ENCODE measurements around the gene QRFP. TPM values are rescaled to one million over a fixed set of nuclear protein-coding genes. Genes with fewer than 3 reads are reported as not detected.
"Not testable (repeated sequence)": the region's sequence is repeated elsewhere in the genome, so short reads cannot be mapped to it uniquely, and the experiment has no call there.

Gene QRFP
- total RNA-seq, 1 experiment from 2014 or later = not detected

DNA sequence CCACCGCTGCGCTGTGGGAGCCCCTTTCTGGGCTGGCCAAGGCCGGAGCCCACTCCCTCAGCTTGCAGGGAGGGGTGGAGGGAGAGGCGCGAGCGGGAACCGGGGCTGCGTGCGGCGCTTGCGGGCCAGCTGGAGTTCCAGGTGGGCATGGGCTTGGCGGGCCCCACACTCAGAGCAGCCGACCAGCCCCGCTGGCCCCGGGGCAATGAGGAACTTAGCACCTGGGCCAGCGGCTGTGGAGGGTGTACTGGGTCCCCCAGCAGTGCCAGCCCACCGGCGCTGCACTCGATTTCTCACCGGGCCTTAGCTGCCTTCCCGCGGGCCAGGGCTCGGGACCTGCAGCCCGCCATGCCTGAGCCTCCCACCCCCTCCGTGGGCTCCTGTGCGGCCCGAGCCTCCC lies 13.4 kb upstream of the QRFP start:
- not testable (repeated sequence) for H3K4me2 ChIP-seq (ENCODE audit: low read depth, low read length, poor library complexity, severe bottlenecking); H3K27me3 ChIP-seq (ENCODE audit: low read length); H3K9ac ChIP-seq (ENCODE audit: low read length); H3K36me3 ChIP-seq (ENCODE audit: insufficient read depth, low read length); H3K4me3 ChIP-seq (ENCODE audit: low read length); H3K9me3 ChIP-seq (ENCODE audit: low read length); H4K20me1 ChIP-seq (ENCODE audit: insufficient read depth, low read depth, low read length); H3K4me1 ChIP-seq (ENCODE audit: low read length); H2AFZ ChIP-seq (ENCODE audit: low read length); H3K79me2 ChIP-seq (ENCODE audit: low read length); DNase-seq; H3K27ac ChIP-seq (ENCODE audit: low read length); H3K9me2 ChIP-seq (replicated peaks; ENCODE audit: insufficient read depth, low read length)

DNA sequence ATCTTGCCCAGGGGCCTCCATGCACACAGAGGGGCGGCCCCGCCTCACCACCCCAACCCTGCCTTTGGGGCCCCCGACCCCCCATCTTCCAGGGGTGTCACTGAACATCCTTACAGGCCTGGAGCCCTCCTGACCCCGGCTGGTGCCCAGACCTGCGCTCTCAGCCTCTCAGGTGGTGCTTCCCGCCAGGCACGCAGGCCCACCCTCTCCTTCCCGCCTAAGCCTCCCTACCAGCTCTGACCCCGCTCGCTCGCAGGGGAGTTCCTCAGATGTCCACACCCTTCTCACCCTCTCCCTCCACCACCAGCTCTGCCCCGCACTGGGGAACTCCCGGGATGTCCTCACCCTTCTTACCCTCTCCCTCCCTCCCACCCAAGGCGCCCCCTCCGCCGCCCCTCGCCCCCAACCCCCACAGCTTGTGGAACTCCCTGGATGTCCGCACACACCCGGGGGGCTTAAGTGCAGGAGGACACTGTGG lies 12.3 kb upstream of the QRFP start:
- no peaks in the 10 kb centered on the region for H3K27me3 ChIP-seq (ENCODE audit: low read length)

GRCh38 chr9:130908146-130908877 lies 11.7 kb upstream of the QRFP start:
- H3K36me3 ChIP-seq (ENCODE audit: insufficient read depth, low read length) = no peaks in the 10 kb centered on the region
- no peaks in the 10 kb centered on the region for H3K27me3 ChIP-seq (ENCODE audit: low read length)
- H3K79me2 ChIP-seq (ENCODE audit: low read length) = no peaks in the 10 kb centered on the region
- DNase-seq = no peak
- H3K27ac ChIP-seq (ENCODE audit: low read length) = no peak overlapping the region
- no peak overlapping the region for H2AFZ ChIP-seq (ENCODE audit: low read length)
- no peaks in the 10 kb centered on the region for H4K20me1 ChIP-seq (ENCODE audit: insufficient read depth, low read depth, low read length)
- no peaks in the 10 kb centered on the region for H3K4me1 ChIP-seq (ENCODE audit: low read length)
- H3K4me3 ChIP-seq (ENCODE audit: low read length) = no peak overlapping the region
- H3K4me2 ChIP-seq (ENCODE audit: low read depth, low read length, poor library complexity, severe bottlenecking) = no peak overlapping the region
- no peaks in the 10 kb centered on the region for H3K9me3 ChIP-seq (ENCODE audit: low read length)
- no peak overlapping the region for H3K9ac ChIP-seq (ENCODE audit: low read length)
- H3K9me2 ChIP-seq (replicated peaks; ENCODE audit: insufficient read depth, low read length) = no peaks in the 10 kb centered on the region

More for the DNA sequence above, 12.3 kb upstream of the QRFP start:
- Histone ChIP-seq H3K4me1 (ENCODE audit: low read length) (no peaks in the 10 kb centered on the region), H3K9me3 (ENCODE audit: low read length) (no peaks in the 10 kb centered on the region), H2AFZ (ENCODE audit: low read length) (no peak overlapping the region), H3K4me3 (ENCODE audit: low read length) (no peak overlapping the region), H3K9ac (ENCODE audit: low read length) (no peak overlapping the region), H3K4me2 (ENCODE audit: low read depth, low read length, poor library complexity, severe bottlenecking) (no peak overlapping the region), H3K79me2 (ENCODE audit: low read length) (no peaks in the 10 kb centered on the region), H3K27ac (ENCODE audit: low read length) (no peak overlapping the region), H4K20me1 (ENCODE audit: insufficient read depth, low read depth, low read length) (no peaks in the 10 kb centered on the region), H3K36me3 (ENCODE audit: insufficient read depth, low read length) (no peaks in the 10 kb centered on the region), H3K9me2 (replicated peaks; ENCODE audit: insufficient read depth, low read length) (no peaks in the 10 kb centered on the region)
- DNase-seq = no peak

- Histone ChIP-seq H3K36me3 (ENCODE audit: insufficient read depth, low read length) (no peaks in the 10 kb centered on the region), H3K9me2 (replicated peaks; ENCODE audit: insufficient read depth, low read length) (no peaks in the 10 kb centered on the region), H4K20me1 (ENCODE audit: insufficient read depth, low read depth, low read length) (no peaks in the 10 kb centered on the region), H3K4me3 (ENCODE audit: low read length) (no peak overlapping the region), H3K4me2 (ENCODE audit: low read depth, low read length, poor library complexity, severe bottlenecking) (no peak overlapping the region), H3K9ac (ENCODE audit: low read length) (no peak overlapping the region), H2AFZ (ENCODE audit: low read length) (no peak overlapping the region), H3K27me3 (ENCODE audit: low read length) (no peaks in the 10 kb centered on the region), H3K9me3 (ENCODE audit: low read length) (no peaks in the 10 kb centered on the region), H3K79me2 (ENCODE audit: low read length) (no peaks in the 10 kb centered on the region), H3K27ac (ENCODE audit: low read length) (no peak overlapping the region), H3K4me1 (ENCODE audit: low read length) (no peaks in the 10 kb centered on the region)
- no peak for DNase-seq
These were observed 10.3 kb upstream of the QRFP start for GRCh38 chr9:130906735-130907416.

GRCh38 chr9:130905902-130906734 lies 9.5 kb upstream of the QRFP start:
- H3K9me2 ChIP-seq (replicated peaks; ENCODE audit: insufficient read depth, low read length) = no peaks in the 10 kb centered on the region
- H2AFZ ChIP-seq (ENCODE audit: low read length) = no peak overlapping the region
- no peak for DNase-seq
- no peaks in the 10 kb centered on the region for H3K79me2 ChIP-seq (ENCODE audit: low read length)
- no peaks in the 10 kb centered on the region for H3K27me3 ChIP-seq (ENCODE audit: low read length)
- no peak overlapping the region for H3K27ac ChIP-seq (ENCODE audit: low read length)
- H4K20me1 ChIP-seq (ENCODE audit: insufficient read depth, low read depth, low read length) = no peaks in the 10 kb centered on the region
- no peaks in the 10 kb centered on the region for H3K36me3 ChIP-seq (ENCODE audit: insufficient read depth, low read length)
- no peaks in the 10 kb centered on the region for H3K9me3 ChIP-seq (ENCODE audit: low read length)
- H3K9ac ChIP-seq (ENCODE audit: low read length) = no peak overlapping the region
- H3K4me2 ChIP-seq (ENCODE audit: low read depth, low read length, poor library complexity, severe bottlenecking) = no peak overlapping the region
- no peak overlapping the region for H3K4me3 ChIP-seq (ENCODE audit: low read length)
- H3K4me1 ChIP-seq (ENCODE audit: low read length) = no peaks in the 10 kb centered on the region

- Histone ChIP-seq H3K27ac (ENCODE audit: low read length) (no peak overlapping the region), H2AFZ (ENCODE audit: low read length) (no peak overlapping the region), H4K20me1 (ENCODE audit: insufficient read depth, low read depth, low read length) (no peaks in the 10 kb centered on the region), H3K9me2 (replicated peaks; ENCODE audit: insufficient read depth, low read length) (no peaks in the 10 kb centered on the region), H3K36me3 (ENCODE audit: insufficient read depth, low read length) (no peaks in the 10 kb centered on the region), H3K4me1 (ENCODE audit: low read length) (no peaks in the 10 kb centered on the region), H3K4me2 (ENCODE audit: low read depth, low read length, poor library complexity, severe bottlenecking) (no peak overlapping the region), H3K9me3 (ENCODE audit: low read length) (no peaks in the 10 kb centered on the region), H3K9ac (ENCODE audit: low read length) (no peak overlapping the region), H3K27me3 (ENCODE audit: low read length) (no peaks in the 10 kb centered on the region), H3K4me3 (ENCODE audit: low read length) (no peak overlapping the region), H3K79me2 (ENCODE audit: low read length) (no peaks in the 10 kb centered on the region)
- no peak for DNase-seq
These were observed 8.7 kb upstream of the QRFP start for GRCh38 chr9:130905125-130905901.

- Histone ChIP-seq H3K4me2 (ENCODE audit: low read depth, low read length, poor library complexity, severe bottlenecking) (no peak overlapping the region), H4K20me1 (ENCODE audit: insufficient read depth, low read depth, low read length) (no peaks in the 10 kb centered on the region), H3K27me3 (ENCODE audit: low read length) (no peaks in the 10 kb centered on the region), H3K4me1 (ENCODE audit: low read length) (no peaks in the 10 kb centered on the region), H3K9me3 (ENCODE audit: low read length) (no peaks in the 10 kb centered on the region), H3K4me3 (ENCODE audit: low read length) (no peak overlapping the region), H3K27ac (ENCODE audit: low read length) (no peak overlapping the region), H2AFZ (ENCODE audit: low read length) (no peak overlapping the region), H3K9ac (ENCODE audit: low read length) (no peak overlapping the region), H3K36me3 (ENCODE audit: insufficient read depth, low read length) (no peaks in the 10 kb centered on the region), H3K79me2 (ENCODE audit: low read length) (no peaks in the 10 kb centered on the region), H3K9me2 (replicated peaks; ENCODE audit: insufficient read depth, low read length) (no peaks in the 10 kb centered on the region)
- DNase-seq = no peak
These were observed 7.7 kb upstream of the QRFP start for GRCh38 chr9:130904070-130905044.

Data from Karpas-422 (cell line).